ENCODE measurements around the gene RGS18.
"Not testable (repeated sequence)": the region's sequence is repeated elsewhere in the genome, so short reads cannot be mapped to it uniquely, and the experiment has no call there.

Gene RGS18

DNA sequence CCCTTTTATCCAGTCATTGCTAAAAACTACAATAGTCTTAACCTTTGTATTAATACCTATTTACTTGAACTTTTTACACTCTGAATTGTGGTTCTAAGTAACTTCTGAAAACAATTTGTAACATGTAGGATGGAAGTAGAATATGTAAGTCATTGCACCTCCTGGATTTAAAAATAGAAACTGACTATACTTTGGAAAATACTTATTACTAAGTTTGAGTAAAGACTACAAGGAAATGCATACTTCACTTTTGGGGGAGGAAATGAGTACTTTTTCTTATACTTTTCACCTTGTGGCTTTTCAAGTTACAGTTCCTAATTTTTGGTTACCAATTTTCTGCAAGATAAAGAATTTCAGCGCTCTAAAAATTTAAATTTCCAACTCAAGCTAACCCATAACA, 8.7 kb downstream of the RGS18 start:
- no peak for DNase-seq

DNA sequence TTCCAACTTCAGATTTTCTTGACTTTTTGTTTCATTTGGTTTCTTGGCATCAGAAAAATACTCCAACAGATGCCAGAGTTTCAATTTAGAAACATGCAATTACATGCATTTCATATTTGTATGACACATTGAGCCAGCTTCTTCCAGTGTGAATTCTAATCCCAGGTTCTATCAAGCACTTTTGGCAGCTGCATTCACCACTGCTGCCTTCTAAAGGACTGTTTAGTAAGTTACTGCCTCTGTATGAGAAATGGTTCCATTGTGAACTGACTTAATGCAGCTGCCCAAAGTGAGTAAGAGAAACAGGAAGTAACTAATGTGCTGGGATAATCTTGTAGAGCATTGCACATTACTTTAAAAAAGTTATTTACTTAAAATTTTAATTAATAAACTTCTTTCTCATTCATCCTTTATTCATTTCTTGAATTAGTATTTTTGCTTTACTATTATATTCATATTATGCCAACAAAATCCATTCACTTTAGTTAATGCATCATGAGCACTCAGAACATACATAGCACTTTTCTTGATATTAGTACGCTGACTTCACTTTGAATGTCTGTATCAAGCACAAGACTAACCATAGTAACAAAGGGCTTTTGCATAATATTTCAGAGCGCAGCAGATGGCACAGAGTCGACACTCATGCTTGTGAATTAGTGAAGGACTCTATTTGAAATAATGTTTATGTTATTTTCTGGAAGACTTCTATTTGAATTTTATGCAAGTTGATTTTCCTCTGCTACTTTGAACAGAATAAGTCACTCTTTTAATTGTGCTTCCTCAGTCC, 9.8 kb downstream of the RGS18 start:
- DNase-seq: no peak

DNA sequence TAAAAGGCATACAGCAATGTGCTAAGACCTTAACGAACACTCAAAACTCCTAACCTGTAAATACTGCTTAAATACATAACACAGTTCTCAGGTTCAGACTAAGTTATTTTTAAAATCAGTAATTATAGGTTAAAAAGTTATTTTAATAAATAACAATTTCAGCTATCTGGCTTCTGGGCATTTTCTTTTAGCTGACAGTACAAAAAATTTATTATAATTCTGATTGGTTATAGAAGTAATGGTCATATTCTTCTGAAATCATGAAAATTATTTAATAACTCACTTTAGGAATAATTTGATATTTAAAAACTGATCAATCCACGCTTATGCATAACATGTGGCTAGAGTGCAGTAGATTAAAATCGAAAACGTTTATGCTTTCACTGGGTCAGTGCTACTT, 10.7 kb downstream of the RGS18 start:
- DNase-seq: no peak

DNA sequence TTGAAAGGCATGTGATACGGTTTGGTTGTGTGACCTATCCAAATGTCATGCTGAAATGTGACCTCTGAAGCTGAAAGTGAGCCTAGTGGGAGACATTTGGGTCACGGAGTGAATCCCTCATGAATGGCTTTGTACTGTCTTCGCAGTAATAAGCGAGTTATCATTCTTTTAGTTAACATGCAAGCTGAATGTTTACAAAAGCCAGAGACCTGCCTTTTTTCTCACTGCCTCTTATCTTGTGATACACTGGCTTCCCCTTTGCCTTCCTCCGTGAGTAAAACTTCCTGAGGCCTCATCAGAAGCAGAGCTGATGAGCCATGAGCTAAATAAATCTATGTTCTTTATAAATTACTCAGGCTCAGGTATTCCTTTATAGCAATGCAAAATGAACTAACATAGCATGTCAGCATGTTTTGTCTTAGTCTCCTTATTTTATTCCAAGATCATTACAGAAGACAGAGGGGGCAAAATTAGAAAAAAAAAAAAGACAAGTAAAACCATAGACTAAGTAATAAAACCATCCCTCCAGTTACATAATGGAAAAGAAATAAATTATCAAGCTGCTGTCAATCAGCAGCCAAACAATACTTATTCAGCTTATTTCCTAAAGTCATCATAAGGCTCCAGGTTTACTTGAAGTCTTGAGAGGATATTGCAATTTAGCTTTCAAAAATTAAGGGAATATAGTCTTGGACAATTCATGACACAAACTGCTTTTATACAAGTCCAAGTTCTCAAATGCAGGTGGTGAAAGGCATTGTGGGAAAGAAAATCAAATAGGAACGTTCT, 12.1 kb downstream of the RGS18 start:
- no peak for DNase-seq

DNA sequence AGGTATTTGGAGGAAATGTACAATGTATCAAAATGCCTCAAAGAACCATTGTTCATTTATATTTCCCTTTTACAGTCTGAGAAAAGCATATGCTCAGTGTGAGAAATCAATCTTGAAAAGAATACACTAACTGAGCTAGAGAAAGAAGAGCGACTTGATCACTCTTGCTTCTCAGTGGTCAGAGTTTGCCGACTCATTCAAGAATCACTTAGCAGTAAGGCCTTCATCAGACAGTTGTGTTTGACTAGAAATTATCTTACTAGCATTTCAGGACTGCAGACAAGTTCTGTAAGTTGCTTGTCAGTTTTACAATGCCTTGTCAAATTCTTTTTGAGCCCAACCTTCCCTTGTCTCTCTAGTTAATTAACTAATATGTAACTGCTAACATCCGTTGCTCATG, 12.9 kb downstream of the RGS18 start:
- no peak for DNase-seq

DNA sequence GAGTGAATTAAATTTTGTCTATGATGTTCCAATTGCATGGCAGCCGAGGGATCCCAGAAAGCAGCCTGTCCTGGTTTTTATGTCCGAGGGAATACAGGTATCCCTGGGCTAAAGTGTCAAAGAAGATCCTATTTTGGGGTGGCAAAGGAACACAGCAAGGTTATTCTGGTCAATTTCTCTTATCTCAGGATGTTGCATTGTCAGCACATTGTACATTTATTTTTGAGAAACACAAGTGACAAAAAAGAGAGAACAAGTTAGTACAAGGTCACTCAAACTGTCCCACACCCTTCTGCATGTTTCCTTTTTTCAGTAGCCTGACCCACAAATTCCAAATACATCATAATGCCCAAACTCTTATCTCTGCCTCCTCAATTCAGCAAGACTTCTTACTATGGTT, 17.7 kb downstream of the RGS18 start:
- DNase-seq: no peak

DNA sequence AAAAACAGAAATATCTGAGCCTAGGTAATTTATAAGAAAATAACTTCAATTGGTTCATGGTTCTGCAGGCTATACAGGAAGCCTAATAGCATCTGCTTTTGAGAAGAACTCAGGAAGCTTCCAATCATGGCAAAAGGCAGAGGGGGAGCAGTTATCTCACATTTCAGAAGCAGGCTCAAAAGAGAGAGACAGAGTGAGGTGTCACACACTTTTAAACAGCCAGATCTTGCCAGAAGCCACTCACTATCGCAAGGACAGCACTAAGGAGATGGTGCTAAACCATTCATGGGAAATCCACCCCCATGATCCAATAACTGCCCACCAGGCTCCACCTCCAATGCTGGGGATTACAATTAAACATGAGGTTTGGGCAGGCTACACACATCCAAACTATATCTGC, 25.5 kb downstream of the RGS18 start:
- no peak for DNase-seq

DNA sequence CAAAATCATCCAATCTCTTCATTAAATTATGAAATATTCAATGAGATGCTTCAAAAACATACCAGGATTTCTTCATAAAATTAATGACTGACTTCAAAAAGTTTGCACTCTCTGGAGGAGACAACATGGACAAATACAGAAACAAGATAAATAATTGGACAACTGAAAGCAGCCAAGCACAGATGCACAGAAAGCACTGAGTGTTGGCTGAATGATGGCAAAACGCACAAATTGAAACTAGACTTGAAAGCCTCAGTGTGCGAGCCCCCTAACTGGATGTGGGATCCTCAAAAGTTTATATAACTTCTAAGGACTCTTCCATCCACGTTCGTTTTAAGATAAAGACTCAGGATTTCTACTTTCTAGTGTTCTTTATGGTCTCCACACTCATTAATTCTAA, 27.9 kb downstream of the RGS18 start:
- no peak for DNase-seq

DNA sequence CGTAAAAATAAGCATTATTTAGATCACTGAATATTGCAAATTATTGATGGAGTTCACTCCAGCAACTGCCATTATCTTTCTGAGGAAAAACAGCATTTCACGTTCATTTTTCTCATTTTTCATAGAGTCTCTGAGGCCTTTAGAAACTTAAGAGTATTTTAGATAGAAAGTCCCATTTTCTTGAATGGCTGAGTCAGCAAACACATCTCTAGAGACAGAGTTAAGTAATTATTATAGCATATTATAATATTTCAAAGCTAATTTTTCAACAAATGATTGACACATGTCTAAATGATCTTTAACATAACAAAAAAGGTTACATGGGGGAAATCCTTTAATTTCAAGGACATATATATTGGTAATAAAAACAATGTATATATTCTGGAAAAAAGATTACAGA, 31.8 kb downstream of the RGS18 start:
- DNase-seq: no peak

DNA sequence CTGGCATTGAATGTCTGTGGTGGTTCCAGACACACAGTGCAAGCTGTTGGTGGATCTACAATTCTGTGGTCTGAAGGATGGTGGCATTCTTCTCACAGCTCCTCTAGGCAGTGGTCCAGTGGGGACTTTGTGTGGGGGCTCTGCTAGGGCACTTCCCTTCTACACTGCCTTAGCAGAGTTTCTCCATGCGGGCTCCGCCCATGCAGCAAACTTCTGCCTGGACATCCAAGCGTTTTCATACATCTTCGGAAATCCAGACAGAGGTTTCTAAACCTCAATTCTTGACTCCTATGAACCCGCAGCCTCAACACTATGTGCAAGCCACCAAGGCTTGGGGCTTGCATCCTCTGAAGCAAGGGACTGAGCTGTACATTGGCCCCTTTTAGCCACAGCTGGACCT, 43.0 kb downstream of the RGS18 start:
- DNase-seq: no peak

DNA sequence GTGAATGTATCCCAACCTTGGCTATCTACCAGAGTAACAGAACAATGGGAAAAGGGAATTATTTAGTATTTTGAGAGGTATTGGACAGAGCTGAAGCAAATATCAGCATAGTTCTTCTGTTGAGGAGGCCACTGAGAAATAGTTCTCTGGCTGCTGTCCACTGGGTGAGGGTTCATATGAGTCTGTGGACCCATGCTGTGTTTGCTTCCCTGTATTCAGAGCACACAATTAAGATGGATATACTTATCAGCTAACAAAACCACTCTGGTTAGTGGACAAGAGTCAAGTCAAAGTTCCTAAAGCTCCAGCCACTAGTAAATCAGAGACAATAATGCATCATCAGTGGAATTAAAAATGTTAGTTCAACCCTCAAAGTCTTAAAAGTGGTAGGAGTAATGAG, 66.1 kb downstream of the RGS18 start:
- no peak for DNase-seq

DNA sequence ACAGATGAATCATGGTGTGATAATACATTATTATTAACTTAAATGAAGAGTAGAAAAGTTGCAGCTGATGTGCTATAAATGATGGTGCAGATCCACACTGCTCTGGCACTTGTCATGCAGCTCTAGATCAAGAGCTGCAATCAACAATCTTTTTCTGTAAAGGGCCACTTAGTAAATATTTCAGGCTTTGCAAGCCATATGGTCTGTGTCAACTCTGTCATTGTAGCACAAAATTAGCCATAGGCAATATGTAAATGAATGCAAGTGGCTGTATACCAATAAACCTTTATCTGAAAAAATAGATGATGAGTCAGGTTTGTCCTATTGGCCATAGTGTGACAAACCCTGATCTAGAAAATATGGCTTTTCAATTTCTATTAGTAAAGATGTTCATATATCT, 66.6 kb downstream of the RGS18 start:
- no peak for DNase-seq

DNA sequence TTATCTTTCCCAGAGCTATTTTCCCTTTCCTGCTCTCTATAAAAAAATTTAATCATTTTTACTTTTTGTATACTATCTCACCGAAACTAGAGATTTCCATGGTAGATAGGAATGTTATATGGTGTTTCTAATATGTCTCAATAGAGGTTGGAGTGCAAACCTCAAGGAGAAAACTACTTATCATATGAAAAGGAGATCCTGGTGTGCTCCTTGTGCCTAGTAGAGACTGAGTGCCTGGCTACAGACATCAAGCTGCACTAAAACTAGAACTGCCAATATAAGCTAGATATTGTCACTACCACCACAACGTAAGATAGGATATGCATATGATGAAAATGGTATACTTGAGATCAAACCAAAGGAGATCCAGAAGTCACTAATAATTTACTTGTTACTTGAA, 67.0 kb downstream of the RGS18 start:
- no peak for DNase-seq

DNA sequence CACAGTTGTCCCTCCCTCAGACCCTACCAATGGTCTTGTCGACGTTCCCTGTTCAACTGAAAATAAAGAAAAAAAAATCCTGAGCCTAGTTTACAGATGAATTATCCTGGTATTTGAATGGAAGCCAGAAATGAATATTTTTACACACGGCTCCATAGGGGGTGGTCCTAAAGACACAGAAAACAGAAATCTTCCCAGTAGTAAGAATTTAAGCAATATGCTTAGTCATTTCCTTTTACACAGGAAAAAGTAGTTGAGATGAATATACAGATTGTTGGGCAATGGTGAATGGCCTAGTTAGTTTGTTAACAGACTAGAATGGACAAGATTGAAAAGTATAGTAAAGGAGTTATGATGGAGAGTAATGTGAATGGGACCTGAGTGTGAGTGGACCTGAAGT, 67.4 kb downstream of the RGS18 start:
- no peak for DNase-seq

DNA sequence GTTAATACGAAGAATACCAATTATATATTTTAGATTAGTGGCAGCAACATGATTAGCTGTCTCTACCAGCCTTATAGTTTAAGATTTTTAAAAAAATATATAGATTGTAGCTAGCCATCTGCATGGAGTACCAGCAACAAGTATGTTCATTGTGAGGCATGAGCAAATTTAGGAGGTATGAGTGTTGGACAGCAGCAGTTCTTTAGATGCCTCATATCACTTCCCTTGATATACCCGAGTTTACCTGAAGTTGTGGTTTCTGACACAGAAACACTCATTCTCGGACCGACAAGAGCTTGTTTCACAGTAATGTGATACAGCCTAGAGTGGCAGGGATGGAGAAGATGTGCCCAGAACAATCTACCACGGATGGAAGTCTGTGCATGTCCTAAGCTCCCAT, 69.1 kb downstream of the RGS18 start:
- DNase-seq: no peak

DNA sequence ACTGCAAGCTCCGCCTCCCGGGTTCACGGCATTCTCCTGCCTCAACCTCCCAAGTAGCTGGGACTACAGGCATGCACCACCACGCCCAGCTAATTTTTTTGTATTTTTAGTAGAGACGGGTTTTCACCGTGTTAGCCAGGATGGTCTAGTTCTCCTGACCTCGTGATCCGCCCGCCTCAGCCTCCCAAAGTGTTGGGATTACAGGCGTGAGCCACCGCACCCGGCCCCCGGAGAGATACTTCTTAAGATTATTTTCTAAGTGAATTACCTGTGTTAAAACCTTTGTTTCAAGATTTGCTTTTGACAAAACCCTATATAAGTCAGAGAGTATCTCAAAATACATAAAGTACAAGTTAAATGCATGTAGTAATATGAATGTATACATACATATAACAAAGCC, 69.7 kb downstream of the RGS18 start:
- DNase-seq: not testable (repeated sequence)

DNA sequence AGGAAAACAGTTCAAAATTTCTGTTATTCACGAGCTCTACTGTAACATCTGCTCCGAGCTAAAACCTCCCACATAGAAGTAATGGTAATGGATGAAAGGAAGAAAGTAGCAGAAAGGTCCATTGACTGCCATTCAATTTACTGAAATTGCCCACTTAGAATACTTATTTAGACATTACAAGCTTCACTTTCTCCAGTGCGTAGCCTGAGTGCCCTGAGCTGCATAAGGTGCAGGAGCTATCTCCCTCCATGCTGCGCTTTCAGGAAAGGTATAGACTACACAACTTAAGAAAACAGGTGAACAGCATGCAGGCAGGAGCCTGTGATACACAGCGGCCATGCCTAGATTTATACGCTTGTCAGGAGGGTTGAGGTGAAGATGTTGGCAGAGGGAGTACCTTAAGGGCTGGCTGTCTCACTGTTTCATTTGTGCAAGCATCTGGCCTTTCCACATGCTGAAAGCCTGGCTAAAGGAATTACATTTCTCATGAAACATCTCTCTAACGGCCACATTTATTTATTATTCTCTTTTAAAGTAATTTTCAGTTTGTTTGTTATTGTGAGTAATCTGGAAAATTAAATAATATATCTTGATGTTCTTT, 74.7 kb downstream of the RGS18 start:
- DNase-seq: no peak

DNA sequence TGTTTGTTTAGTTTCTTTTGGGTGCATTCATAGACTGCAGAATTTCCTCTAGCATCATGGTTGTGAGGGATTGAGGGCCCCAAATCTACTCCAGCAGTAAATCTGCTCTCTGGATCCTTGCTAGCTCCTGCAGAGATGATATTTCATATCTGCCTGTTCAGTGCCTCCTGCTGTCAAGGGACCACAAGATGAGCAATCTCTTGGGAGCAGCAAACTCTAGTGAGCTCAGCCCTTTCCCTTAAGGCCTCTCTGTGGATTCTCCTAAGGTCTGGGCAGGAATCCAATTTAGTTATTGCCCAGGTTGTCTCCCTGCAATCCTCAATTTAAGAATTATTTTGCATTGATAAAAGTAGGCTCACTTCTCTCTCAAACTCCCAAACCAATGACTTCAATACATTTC, 76.9 kb downstream of the RGS18 start:
- no peak for DNase-seq
